Activated naive CD4-positive, alpha-beta T cell treated with anti-CD3 and anti-CD28 coated beads, Interleukin-2, amount 10 ng/mL, durations not matched to agents 7 days and 5 days (primary cell): ENCODE results near the gene MYH15.

Experiments
- CTCF ChIA-PET: fragments of 350-600 bp; sonication (Branson Sonifier 250); formaldehyde crosslinking; loops from one replicate; lab custom pipeline; 2021; ENCODE audit warnings: antibody characterized with exemption; lab: Charles Lee
- DNase-seq: peaks from one replicate; pipeline ENCODE4 v3.0.0-alpha.2; 2020
- H3K27ac Mint-ChIP-seq: one replicate; pipeline ENCODE4 v1.8.0; 2021; ENCODE audit warnings: mild to moderate bottlenecking, moderate library complexity, mixed read lengths
- H3K27me3 Mint-ChIP-seq: one replicate; pipeline ENCODE4 v1.8.0; 2021; ENCODE audit warnings: mild to moderate bottlenecking, mixed read lengths
- H3K36me3 Mint-ChIP-seq: one replicate; pipeline ENCODE4 v1.8.0; 2021; ENCODE audit warnings: mixed read lengths
- H3K4me1 Mint-ChIP-seq: one replicate; pipeline ENCODE4 v1.8.0; 2021; ENCODE audit warnings: mixed read lengths
- H3K4me3 Mint-ChIP-seq: one replicate; pipeline ENCODE4 v1.8.0; 2021; ENCODE audit warnings: mild to moderate bottlenecking, moderate library complexity, mixed read lengths
- H3K9me3 Mint-ChIP-seq: one replicate; pipeline ENCODE4 v1.8.0; 2021; ENCODE audit warnings: mixed read lengths

The MYH15 gene

DNA sequence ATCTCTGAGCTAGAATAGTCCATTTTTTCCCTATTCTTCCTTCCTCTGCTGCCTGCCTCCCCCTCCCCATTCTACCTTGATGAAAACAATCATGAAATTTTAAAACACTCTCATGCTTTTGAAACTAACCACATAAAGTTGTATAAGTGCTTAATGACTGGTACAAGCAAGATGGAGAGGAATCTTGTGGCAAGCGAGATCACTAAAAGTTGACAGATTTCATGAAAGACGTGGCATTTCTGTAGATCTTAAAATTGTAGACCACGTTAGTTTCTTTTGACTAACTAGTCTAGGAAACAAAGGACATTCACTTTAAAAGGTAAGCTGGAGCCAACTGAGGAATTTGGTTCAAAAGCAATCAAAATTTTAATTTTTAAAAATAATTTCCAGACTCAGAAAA lies 178.6 kb downstream of the MYH15 start:
- Mint-ChIP-seq H3K9me3 (peaks cover 15% of the 10 kb centered on the region), H3K27me3 (no peaks in the 10 kb centered on the region), H3K36me3 (peaks cover 39% of the 10 kb centered on the region), H3K4me3 (no peak overlapping the region), H3K4me1 (peaks cover 47% of the 10 kb centered on the region), H3K27ac (no peak overlapping the region)
- DNase-seq = no peak
- CTCF ChIA-PET = no interaction called here
